Mesothelial cell of epicardium (in vitro differentiated cells): ENCODE data around the gene NAXD. TPM values are rescaled to one million over a fixed set of nuclear protein-coding genes. Genes with fewer than 3 reads are reported as not detected.

ENCODE experiments used
- DNase-seq, 2 experiments: peaks; one replicate each; pipeline ENCODE4 v3.0.0; 2021; ENCODE audit warnings: low spot score in 2 of 2; ENCODE audit not compliant: unreplicated experiment in 2 of 2
- H3K27ac Mint-ChIP-seq: 2 replicates; pipeline ENCODE4 v1.8.0; 2021; ENCODE audit warnings: mixed read lengths
- H3K27me3 Mint-ChIP-seq: 2 replicates; pipeline ENCODE4 v1.8.0; 2021; ENCODE audit warnings: low read depth, mixed read lengths
- H3K36me3 Mint-ChIP-seq: 2 replicates; pipeline ENCODE4 v1.8.0; 2021; ENCODE audit warnings: mixed read lengths
- H3K4me1 Mint-ChIP-seq: 2 replicates; pipeline ENCODE4 v1.8.0; 2021; ENCODE audit warnings: mixed read lengths
- H3K4me3 Mint-ChIP-seq: 2 replicates; pipeline ENCODE4 v1.8.0; 2021; ENCODE audit warnings: mild to moderate bottlenecking, moderate library complexity, mixed read lengths
- H3K9me3 Mint-ChIP-seq: 2 replicates; pipeline ENCODE4 v1.8.0; 2021; ENCODE audit warnings: mixed read lengths
- CTCF ChIP-seq: fragments of 200-600 bp; sonication (generic); IDR thresholded peaks from one replicate; pipeline ENCODE4 v1.5.0; 2021; ENCODE audit warnings: antibody characterized with exemption; ENCODE audit not compliant: unreplicated experiment
- total RNA-seq: library from RNA; stranded (reverse); gene quantifications from 3 replicates; pipeline ENCODE4 v1.2.1, GENCODE V29; 2021

The NAXD gene
- total RNA-seq, 1 donor from 2014 or later, result 40.8 TPM

GRCh38 chr13:110661256-110661655 lies 45.9 kb downstream of the NAXD start:
- Mint-ChIP-seq H3K27ac (no peak overlapping the region), H3K36me3 (peaks cover 84% of the 10 kb centered on the region), H3K4me1 (no peaks in the 10 kb centered on the region), H3K4me3 (no peak overlapping the region), H3K9me3 (peaks cover 39% of the 10 kb centered on the region), H3K27me3 (no peaks in the 10 kb centered on the region)
- no peak for TF ChIP-seq CTCF
- no peak for DNase-seq

- no peaks in the 10 kb centered on the region for H3K27me3 Mint-ChIP-seq
- H3K36me3 Mint-ChIP-seq, result peaks cover 88% of the 10 kb centered on the region
- H3K9me3 Mint-ChIP-seq, result peaks cover 39% of the 10 kb centered on the region
- H3K4me1 Mint-ChIP-seq, result no peaks in the 10 kb centered on the region
- H3K4me3 Mint-ChIP-seq, result no peak overlapping the region
- no peak for TF ChIP-seq CTCF
- no peak overlapping the region for H3K27ac Mint-ChIP-seq
- DNase-seq, result peak in 1 of 2 experiments; percentile 26
Measured at GRCh38 chr13:110662091-110662490, 46.7 kb downstream of the NAXD start.

GRCh38 chr13:110662777-110663443 lies 47.6 kb downstream of the NAXD start:
- Mint-ChIP-seq H3K4me1 (no peaks in the 10 kb centered on the region), H3K4me3 (no peak overlapping the region), H3K36me3 (peaks cover 88% of the 10 kb centered on the region), H3K9me3 (peaks cover 36% of the 10 kb centered on the region), H3K27ac (no peak overlapping the region), H3K27me3 (no peaks in the 10 kb centered on the region)
- TF ChIP-seq CTCF, result no peak
- DNase-seq, result peak in 1 of 2 experiments; percentile 11

- H3K4me3 Mint-ChIP-seq, result no peak overlapping the region
- H3K27ac Mint-ChIP-seq, result no peak overlapping the region
- H3K4me1 Mint-ChIP-seq, result no peaks in the 10 kb centered on the region
- H3K9me3 Mint-ChIP-seq, result peaks cover 30% of the 10 kb centered on the region
- peaks cover 85% of the 10 kb centered on the region for H3K36me3 Mint-ChIP-seq
- TF ChIP-seq CTCF, result no peak
- H3K27me3 Mint-ChIP-seq, result no peaks in the 10 kb centered on the region
- peak in 1 of 2 experiments; percentile 19 for DNase-seq
Measured at GRCh38 chr13:110663491-110663890, 48.1 kb downstream of the NAXD start.

GRCh38 chr13:110664041-110664440 lies 48.7 kb downstream of the NAXD start:
- Mint-ChIP-seq H3K27me3 (no peaks in the 10 kb centered on the region), H3K27ac (no peak overlapping the region), H3K4me3 (no peak overlapping the region), H3K36me3 (peaks cover 85% of the 10 kb centered on the region), H3K9me3 (peaks cover 28% of the 10 kb centered on the region), H3K4me1 (no peaks in the 10 kb centered on the region)
- TF ChIP-seq CTCF, result no peak
- DNase-seq, result no peak
